ENCODE data around the gene PDZD2.

Gene PDZD2

DNA sequence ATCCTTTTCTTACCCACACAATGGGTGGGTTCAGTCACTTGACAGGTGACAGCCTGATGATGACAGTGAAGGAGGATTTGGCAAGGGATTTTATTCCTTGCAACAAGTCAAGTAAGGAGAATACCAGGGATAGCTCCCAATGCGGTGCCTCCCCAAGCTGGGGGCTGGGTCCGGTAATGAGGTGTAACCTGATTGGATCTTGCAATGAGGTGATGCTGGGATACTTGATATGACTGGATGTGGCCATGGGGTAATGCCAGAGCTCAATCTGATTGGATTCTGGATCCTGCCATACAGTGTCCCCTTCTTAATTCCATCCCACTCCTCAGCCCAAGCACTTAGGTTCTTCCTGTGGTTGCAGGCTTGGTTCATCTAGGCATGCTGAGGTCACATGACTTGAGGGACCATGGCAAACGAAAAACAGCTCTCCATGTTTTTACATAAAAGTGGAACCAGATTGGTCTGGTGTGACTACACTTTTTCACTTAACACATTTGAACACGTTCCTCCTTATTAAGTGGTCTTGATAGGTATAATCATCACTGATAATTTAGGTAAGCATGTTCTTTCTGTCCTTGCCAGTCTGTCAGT lies 181.1 kb downstream of the PDZD2 start:
- CTCF ChIA-PET, result interaction anchor here (0.9 to 1.6 kb wide), 5 partner anchors 9 to 273 kb away, joined by 3 to 7 read pairs (median 3); no protein-coding TSS in a partner anchor
- DNase-seq (ENCODE audit: extremely low spot score), result no peak
- TF ChIP-seq CTCF (IDR thresholded peaks at IDR 0.05; ENCODE audit: control extremely low read depth, extremely low read depth, low read depth, missing control alignments), result no peak
- POLR2A ChIA-PET, result no interaction called here

- ChIA-PET POLR2A (no interaction called here), CTCF (interaction anchor here (1.5 to 2.3 kb wide), 4 partner anchors 14 to 269 kb away, joined by 3 to 18 read pairs (median 8); no protein-coding TSS in a partner anchor)
- TF ChIP-seq CTCF (IDR thresholded peaks at IDR 0.05; ENCODE audit: control extremely low read depth, extremely low read depth, low read depth, missing control alignments), result no peak
- no peak for DNase-seq (ENCODE audit: extremely low spot score)
Observed at GRCh38 chr5:31823472-31823871, 184.5 kb downstream of the PDZD2 start.

DNA sequence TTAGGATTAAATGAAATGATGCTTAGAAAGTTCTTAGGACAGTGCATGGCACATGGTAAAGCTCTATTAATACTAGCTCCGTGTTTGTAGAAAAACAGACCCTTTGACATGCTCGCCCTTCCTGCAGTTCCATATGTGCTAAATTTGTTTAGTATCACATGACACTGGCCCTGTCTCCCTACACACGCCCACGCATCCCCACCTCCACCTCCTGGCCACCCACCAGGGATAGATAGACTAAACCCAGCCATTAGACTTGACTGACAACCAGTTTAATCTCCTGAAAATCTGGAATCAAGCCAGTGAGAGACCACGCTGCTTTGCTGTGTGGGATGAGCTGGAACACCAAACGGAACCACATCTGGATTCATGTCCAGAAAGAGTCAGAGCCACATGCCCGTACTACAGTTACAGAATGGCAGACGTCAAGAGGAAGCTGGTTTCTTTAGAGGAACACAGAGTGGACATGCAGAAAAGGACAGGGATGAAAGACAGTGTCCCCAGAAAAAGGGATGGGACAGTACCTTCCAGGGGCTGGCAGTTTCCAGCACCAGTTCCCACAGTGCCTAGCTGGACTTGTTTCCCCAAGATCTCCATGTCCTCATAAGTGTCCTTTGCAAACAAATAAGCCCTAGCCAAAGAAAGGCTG lies 186.1 kb downstream of the PDZD2 start:
- no peak for DNase-seq (ENCODE audit: extremely low spot score)
- TF ChIP-seq CTCF (IDR thresholded peaks at IDR 0.05; ENCODE audit: control extremely low read depth, extremely low read depth, low read depth, missing control alignments), result no peak
- CTCF ChIA-PET, result interaction anchor here (0.9 to 2.8 kb wide), 12 partner anchors 9 to 270 kb away, joined by 3 to 18 read pairs (median 4); no protein-coding TSS in a partner anchor
- POLR2A ChIA-PET, result no interaction called here

DNA sequence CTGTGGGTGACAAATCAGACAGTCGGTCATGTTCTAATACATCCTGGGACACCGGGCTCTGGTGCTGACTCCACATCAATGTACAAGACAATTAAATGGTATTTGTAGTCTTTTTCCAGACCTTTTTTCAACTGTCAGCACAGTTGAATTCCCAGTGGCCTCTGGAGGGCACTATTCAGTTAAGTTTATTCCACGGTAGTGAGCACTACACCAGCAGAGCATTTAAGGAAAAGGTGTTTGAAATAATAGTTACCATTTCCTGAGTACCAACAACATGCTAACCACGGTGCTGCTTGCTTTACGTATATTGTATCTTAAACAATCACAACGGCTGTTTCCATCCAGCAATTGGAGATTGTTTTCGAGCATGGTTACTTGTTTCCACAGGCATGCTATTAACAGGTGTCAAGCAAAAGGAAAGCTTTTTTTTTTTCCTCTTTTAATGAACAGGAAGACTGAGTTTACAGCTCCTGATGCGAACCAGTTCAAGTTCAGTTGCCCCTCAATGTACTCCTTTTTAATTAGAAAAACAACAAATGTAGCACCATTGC lies 186.7 kb downstream of the PDZD2 start:
- DNase-seq (ENCODE audit: extremely low spot score), result peak; percentile 30
- TF ChIP-seq CTCF (IDR thresholded peaks at IDR 0.05; ENCODE audit: control extremely low read depth, extremely low read depth, low read depth, missing control alignments), result peak; percentile 64
- ChIA-PET POLR2A (no interaction called here), CTCF (interaction anchor here (0.6 to 2.8 kb wide), 12 partner anchors 8 to 270 kb away, joined by 3 to 18 read pairs (median 4); no protein-coding TSS in a partner anchor)

- POLR2A ChIA-PET, result no interaction called here
- no peak for TF ChIP-seq CTCF (IDR thresholded peaks at IDR 0.05; ENCODE audit: control extremely low read depth, extremely low read depth, low read depth, missing control alignments)
- CTCF ChIA-PET, result interaction anchor here (1.2 to 2.5 kb wide), 4 partner anchors 10 to 266 kb away, joined by 3 to 8 read pairs (median 4); no protein-coding TSS in a partner anchor
- no peak for DNase-seq (ENCODE audit: extremely low spot score)
Observed at GRCh38 chr5:31827867-31828266, 188.9 kb downstream of the PDZD2 start.

GRCh38 chr5:31832966-31833365 lies 194.0 kb downstream of the PDZD2 start:
- TF ChIP-seq CTCF (IDR thresholded peaks at IDR 0.05; ENCODE audit: control extremely low read depth, extremely low read depth, low read depth, missing control alignments), result no peak
- ChIA-PET POLR2A (no interaction called here), CTCF (no interaction called here)
- DNase-seq (ENCODE audit: extremely low spot score), result no peak

All from GM10248 (cell line).